HEK293 (cell line): ENCODE data around the gene FAM124A.

ENCODE experiments used
- ZBTB48 ChIP-seq: fragments of 450-650 bp; formaldehyde crosslinking; IDR thresholded peaks from 2 replicates; pipeline ENCODE4 v1.5.1; 2016; ENCODE audit warnings: missing biosample characterization, missing genetic modification characterization
- ZNF175 ChIP-seq: fragments of 450-650 bp; formaldehyde crosslinking; IDR thresholded peaks from 2 replicates; pipeline ENCODE4 v1.5.1; 2016; ENCODE audit warnings: missing biosample characterization, missing genetic modification characterization
- ZNF558 ChIP-seq: fragments of 450-650 bp; formaldehyde crosslinking; IDR thresholded peaks from 2 replicates; pipeline ENCODE4 v1.5.1; 2016; ENCODE audit warnings: missing biosample characterization, missing genetic modification characterization
- ZSCAN30 ChIP-seq: fragments of 450-650 bp; IDR thresholded peaks from 2 replicates; pipeline ENCODE4 v1.5.1; 2018; ENCODE audit warnings: missing biosample characterization, mild to moderate bottlenecking, missing genetic modification characterization, moderate library complexity
- TF ChIP-seq, protein P1 (sequence below): fragments of 450-650 bp; formaldehyde crosslinking; IDR thresholded peaks from 2 replicates; pipeline ENCODE4 v1.5.1; 2016; ENCODE audit warnings: missing biosample characterization, missing genetic modification characterization
- TF ChIP-seq, protein P2 (sequence below): fragments of 450-650 bp; formaldehyde crosslinking; IDR thresholded peaks from 2 replicates; pipeline ENCODE4 v1.5.1; 2016; ENCODE audit warnings: missing biosample characterization, missing genetic modification characterization

DNA sequence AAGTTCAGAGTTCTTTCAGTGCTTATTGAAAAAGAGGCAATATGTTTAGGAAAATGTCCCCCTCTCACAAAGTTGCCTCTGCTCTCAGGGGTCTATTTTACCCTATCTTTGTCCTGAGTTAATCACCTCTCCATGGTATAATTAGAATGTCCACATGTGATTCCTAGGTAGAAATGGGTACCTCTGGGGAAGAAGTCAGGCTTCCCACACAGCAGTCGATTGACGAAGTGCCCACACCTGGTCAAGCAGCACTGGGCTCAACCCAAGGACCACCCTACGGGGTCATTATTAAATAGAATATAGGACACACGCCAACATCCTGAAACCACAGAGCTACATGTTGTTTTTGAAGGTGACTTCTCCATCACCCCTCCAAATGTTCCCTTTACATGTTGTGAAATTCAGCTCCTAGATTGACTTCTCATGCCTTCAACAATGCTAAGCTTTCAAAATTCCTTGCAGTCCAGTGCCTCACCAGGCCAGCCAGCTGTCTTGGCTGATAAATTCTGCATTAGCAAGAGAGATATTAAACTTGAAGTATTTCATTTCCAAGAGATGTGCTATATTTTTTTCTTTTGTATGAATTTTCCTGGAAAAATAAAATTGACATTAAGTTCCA, 43.6 kb upstream of the FAM124A start:
- TF ChIP-seq, protein P1, sequence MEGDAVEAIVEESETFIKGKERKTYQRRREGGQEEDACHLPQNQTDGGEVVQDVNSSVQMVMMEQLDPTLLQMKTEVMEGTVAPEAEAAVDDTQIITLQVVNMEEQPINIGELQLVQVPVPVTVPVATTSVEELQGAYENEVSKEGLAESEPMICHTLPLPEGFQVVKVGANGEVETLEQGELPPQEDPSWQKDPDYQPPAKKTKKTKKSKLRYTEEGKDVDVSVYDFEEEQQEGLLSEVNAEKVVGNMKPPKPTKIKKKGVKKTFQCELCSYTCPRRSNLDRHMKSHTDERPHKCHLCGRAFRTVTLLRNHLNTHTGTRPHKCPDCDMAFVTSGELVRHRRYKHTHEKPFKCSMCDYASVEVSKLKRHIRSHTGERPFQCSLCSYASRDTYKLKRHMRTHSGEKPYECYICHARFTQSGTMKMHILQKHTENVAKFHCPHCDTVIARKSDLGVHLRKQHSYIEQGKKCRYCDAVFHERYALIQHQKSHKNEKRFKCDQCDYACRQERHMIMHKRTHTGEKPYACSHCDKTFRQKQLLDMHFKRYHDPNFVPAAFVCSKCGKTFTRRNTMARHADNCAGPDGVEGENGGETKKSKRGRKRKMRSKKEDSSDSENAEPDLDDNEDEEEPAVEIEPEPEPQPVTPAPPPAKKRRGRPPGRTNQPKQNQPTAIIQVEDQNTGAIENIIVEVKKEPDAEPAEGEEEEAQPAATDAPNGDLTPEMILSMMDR (tag by site-specific recombination): no peak
- TF ChIP-seq ZNF175 (tag by site-specific recombination) (no peak), ZSCAN30 (no peak), ZNF558 (no peak), ZBTB48 (tag by site-specific recombination) (no peak)
- TF ChIP-seq, protein P2, sequence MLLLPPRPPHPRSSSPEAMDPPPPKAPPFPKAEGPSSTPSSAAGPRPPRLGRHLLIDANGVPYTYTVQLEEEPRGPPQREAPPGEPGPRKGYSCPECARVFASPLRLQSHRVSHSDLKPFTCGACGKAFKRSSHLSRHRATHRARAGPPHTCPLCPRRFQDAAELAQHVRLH (tag by site-specific recombination): no peak
